SK-N-MC (cell line): ENCODE results near the gene EPHA3.

Experiments
- DNase-seq: peaks from one replicate; pipeline ENCODE4 v3.0.0-alpha.2; 2011; ENCODE audit warnings: low read depth, low spot score
- H3K27ac ChIP-seq: fragments of 200-600 bp; sonication (generic); 2 replicates; pipeline ENCODE4 v1.5.1; 2016; ENCODE audit warnings: mixed run types
- H3K36me3 ChIP-seq: fragments of 200-600 bp; sonication (generic); 2 replicates; pipeline ENCODE4 v1.6.1; 2017; ENCODE audit warnings: antibody characterized with exemption, low read length, mixed read lengths; ENCODE audit not compliant: insufficient read depth
- H3K4me3 ChIP-seq: fragments of 200-600 bp; sonication (generic); 2 replicates; pipeline ENCODE4 v1.5.1; 2016
- H3K9ac ChIP-seq: fragments of 200-600 bp; sonication (generic); 2 replicates; pipeline ENCODE4 v1.8.0; 2017; ENCODE audit warnings: mixed run types, mixed read lengths; ENCODE audit not compliant: insufficient read length
- H3K9me3 ChIP-seq: fragments of 200-600 bp; sonication (generic); 2 replicates; pipeline ENCODE4 v1.6.1; 2017; ENCODE audit warnings: low read depth, mild to moderate bottlenecking, antibody characterized with exemption, low read length, moderate library complexity, mixed read lengths
- EZH2 ChIP-seq: fragments of 200-600 bp; sonication (generic); IDR thresholded peaks from one replicate; pipeline ENCODE4 v1.6.1; 2017; ENCODE audit warnings: antibody characterized with exemption
- FOXP2 ChIP-seq: optimal IDR thresholded peaks from 2 replicates; pipeline ENCODE3; 2011; ENCODE audit warnings: mild to moderate bottlenecking, moderate library complexity; ENCODE audit not compliant: insufficient read depth; ENCODE audit errors: extremely low read length, control extremely low read depth
- POLR2AphosphoS5 ChIP-seq: IDR thresholded peaks from 2 replicates; pipeline ENCODE4 v1.6.1; 2012; ENCODE audit warnings: mild to moderate bottlenecking, low read depth, low read length, borderline replicate concordance

The EPHA3 gene

DNA sequence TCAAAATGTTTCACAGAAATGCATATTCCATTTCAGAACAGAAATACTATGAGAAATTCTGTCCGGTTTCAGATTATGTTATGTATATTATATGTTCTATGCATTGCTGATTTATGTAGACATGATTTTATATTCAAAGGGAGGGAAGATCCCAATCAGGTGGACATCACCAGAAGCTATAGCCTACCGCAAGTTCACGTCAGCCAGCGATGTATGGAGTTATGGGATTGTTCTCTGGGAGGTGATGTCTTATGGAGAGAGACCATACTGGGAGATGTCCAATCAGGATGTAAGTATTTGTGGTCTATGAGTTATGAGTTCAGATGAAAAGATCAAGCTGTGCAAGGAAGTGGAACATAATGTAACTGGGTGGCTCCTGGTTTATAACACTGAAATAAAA, 341.7 kb downstream of the EPHA3 start:
- Histone ChIP-seq H3K4me3 (no peak overlapping the region), H3K36me3 (peaks cover 23% of the 10 kb centered on the region), H3K27ac (no peak overlapping the region), H3K9ac (no peak overlapping the region), H3K9me3 (no peaks in the 10 kb centered on the region; the same call in 1 of the 2 replicates)
- TF ChIP-seq FOXP2 (no peak), POLR2AphosphoS5 (no peak)
- no peak for DNase-seq

DNA sequence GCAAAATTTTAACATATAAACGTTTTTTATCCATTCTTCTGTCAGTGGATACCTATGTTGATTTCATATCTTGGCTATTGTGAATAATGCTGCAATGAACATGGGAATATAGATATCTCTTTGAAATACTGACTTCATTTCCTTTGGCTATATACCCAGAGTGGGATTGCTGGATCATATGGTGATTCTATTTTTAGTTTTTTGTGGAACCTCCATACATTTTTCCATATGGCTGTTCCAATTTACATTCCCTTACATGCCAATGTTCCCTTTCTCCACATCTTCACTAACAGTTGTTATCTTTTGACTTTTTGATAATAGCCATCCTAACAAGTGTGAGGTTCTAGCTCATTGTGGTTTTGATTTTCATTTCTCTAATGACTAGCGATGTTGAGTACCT, 344.6 kb downstream of the EPHA3 start:
- TF ChIP-seq EZH2 (no peak), POLR2AphosphoS5 (no peak), FOXP2 (no peak)
- H3K27ac ChIP-seq = no peak overlapping the region
- peaks cover 35% of the 10 kb centered on the region for H3K36me3 ChIP-seq

DNA sequence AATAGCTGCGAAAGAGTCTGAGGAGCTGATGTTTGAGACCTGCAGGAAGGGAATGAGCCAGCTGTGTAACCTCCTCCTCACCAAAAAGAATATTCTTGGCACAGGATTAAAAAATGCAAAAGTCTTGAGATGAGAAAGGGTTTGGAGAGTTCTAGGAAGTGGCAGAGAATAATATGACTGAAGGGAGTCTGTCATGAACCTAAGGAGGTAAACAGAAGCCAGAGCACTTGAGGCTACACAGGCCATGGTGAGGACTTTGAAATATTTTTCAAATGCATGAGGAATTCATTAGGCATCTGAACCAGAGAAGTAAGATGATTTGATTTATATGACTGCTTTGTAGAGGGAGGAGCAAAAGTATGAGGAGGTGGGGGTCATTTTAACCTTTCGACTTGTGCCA, 347.8 kb downstream of the EPHA3 start:
- TF ChIP-seq FOXP2 (no peak), EZH2 (no peak), POLR2AphosphoS5 (no peak)
- H3K36me3 ChIP-seq = peaks cover 31% of the 10 kb centered on the region

More for the DNA sequence above, 344.6 kb downstream of the EPHA3 start:
- no peaks in the 10 kb centered on the region; the same call in 1 of the 2 replicates for H3K9me3 ChIP-seq
- no peak for DNase-seq
- no peak overlapping the region for H3K4me3 ChIP-seq
- no peak overlapping the region for H3K9ac ChIP-seq

DNA sequence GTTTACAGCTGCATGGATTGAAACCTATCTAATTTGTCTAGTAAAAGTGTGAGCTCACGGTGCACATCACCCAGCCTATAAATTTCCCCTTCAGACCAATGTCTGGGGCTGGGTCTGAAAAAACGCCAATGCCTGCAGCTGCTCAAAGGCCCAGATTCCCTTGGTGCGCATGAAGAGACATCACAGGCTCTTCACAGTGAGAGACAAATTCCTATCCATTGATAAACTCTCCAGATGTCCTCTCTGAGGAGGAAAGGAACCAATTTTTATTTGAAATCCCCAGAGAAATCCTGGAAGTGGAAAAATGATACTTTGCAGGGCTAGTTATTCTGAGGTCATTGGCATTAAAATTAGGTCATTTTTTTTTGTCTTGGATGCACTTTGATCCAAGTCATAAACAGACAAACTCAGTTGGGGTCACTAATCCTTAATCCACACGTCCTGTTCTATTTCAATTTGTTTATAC, 360.5 kb downstream of the EPHA3 start:
- Histone ChIP-seq H3K4me3 (no peak overlapping the region), H3K36me3 (peaks cover 9% of the 10 kb centered on the region; the same call in 1 of the 2 replicates), H3K27ac (no peak overlapping the region), H3K9me3 (no peaks in the 10 kb centered on the region), H3K9ac (no peak overlapping the region)
- TF ChIP-seq EZH2 = no peak
- no peak for TF ChIP-seq FOXP2
- TF ChIP-seq POLR2AphosphoS5 = no peak
- DNase-seq = no peak

More for the DNA sequence above, 347.8 kb downstream of the EPHA3 start:
- no peak for DNase-seq
- Histone ChIP-seq H3K27ac (peak overlapping the region; percentile 39), H3K9me3 (no peaks in the 10 kb centered on the region), H3K4me3 (no peak overlapping the region), H3K9ac (no peak overlapping the region)

DNA sequence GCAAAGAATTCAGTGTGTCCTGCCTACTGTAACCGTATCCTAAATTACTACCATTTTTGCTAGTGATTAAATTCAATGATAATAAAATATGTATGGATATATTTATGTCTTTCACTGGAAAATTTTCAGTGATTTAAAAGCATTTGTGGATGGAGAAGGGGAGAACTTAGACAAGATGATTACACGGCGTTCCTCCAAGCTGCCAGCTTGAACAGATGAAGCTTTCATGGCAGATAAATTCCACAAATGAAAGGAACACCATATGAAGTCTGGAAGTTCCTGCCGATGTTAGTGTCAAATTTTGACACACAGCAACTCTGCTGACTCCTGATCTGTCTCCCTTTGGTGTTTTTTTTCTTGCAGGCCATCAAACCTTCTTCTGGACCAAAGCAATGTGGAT, 364.7 kb downstream of the EPHA3 start:
- Histone ChIP-seq H3K27ac (no peak overlapping the region), H3K4me3 (no peak overlapping the region), H3K9ac (no peak overlapping the region), H3K9me3 (no peaks in the 10 kb centered on the region), H3K36me3 (peaks cover 14% of the 10 kb centered on the region; the same call in 1 of the 2 replicates)
- no peak for DNase-seq
- TF ChIP-seq EZH2 (no peak), POLR2AphosphoS5 (no peak), FOXP2 (no peak)

DNA sequence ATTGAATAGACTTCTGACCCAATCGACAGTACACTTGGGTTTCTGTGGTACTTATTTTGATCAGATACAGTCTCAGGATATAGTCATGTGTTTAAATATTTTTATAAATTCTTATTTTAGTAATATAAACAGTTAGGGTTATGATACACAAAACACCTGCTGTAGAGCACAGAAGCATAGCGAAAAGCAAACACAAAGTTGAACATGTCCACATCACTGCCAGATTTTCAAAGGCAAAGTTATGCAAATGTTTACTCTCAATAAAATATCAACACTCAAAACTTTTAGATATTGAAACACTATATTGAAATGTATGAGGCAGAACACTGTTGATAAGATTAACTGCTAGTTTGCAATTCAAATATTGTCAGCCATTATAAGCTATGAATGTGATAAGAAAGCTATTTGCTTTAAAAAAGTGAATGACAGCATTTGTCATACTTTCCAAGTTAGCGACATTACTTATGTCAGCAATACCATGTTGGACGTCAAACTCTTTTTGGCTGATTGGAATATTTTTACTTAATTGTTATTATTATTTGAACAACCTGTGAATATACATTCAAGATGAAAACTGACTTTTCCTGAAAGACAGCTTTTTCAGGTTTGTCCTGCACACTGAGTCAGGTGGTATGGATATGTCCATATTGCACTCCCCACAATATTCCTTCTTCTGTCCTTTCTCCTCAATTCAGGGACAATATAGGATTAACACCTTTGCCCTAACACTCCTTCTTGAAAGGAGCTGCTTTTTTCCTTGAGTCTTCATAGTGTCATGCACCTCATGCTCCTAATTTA, 367.1 kb downstream of the EPHA3 start:
- Histone ChIP-seq H3K4me3 (no peak overlapping the region), H3K9me3 (no peaks in the 10 kb centered on the region), H3K9ac (no peak overlapping the region), H3K36me3 (peaks cover 21% of the 10 kb centered on the region; the same call in 1 of the 2 replicates), H3K27ac (no peak overlapping the region)
- DNase-seq = no peak
- TF ChIP-seq EZH2 (no peak), POLR2AphosphoS5 (no peak), FOXP2 (no peak)

DNA sequence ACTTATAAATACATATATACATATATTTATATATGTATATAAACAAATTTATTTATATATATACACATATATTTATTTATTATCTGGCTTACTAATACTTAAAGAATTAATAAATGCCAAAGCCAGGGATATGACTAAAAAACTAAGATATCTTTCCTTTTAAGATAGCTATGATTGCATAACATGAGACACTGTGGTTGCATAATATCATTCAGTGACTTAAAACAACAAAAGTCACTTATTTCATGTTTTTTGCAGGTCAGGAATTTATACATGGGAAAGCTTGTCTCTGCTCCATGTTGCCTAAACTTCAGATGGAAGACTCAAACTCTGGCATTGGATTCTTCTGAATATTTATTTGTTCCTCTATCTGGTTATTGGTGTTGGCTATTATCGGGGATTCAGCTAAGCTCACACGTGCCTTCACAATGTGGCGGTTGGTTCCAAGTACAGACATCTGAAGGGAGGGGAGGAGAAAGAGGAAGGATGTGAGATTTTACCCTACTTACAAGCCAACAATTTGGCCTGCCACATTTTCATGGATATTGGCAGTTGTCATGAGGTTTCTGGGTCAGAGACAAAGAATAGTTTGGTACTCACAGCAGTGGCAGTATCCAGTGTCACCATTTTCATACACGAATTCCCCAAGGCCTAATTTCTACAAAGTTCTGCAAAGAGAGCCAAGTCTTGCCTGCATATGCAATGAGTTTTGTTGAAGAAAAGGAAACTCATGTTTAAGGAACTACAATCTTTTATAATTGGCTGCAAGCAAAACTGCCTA, 381.6 kb downstream of the EPHA3 start:
- H3K9ac ChIP-seq = no peak overlapping the region
- H3K4me3 ChIP-seq = no peak overlapping the region
- no peak for DNase-seq
- no peaks in the 10 kb centered on the region for H3K36me3 ChIP-seq
- peak overlapping the region; percentile 40; the same call in 1 of the 2 replicates for H3K27ac ChIP-seq
- TF ChIP-seq EZH2 (no peak), FOXP2 (no peak)
- H3K9me3 ChIP-seq = no peaks in the 10 kb centered on the region; the same call in 1 of the 2 replicates

DNA sequence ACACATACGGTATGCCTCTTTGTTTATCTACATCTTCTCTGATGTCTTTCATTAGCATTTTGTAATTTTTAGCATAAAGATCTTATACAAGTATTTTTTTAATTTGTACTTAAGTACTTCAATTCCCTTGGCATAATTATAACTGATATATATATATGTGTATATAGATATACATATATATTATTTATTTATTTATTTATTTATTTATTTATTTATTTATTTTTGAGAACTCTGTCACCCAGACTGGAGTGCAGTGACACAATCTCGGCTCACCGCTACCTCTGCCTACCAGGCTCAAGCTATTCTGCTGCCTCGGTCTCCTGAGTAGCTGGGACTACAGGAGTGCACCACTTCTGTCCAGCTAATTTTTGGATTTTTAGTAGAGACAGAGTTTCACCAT, 382.7 kb downstream of the EPHA3 start:
- TF ChIP-seq EZH2 = no peak
- TF ChIP-seq POLR2AphosphoS5 = no peak
- no peak for TF ChIP-seq FOXP2
- H3K27ac ChIP-seq = no peak overlapping the region
- no peaks in the 10 kb centered on the region for H3K36me3 ChIP-seq
- H3K9ac ChIP-seq = no peak overlapping the region
- DNase-seq = no peak
- no peaks in the 10 kb centered on the region; the same call in 1 of the 2 replicates for H3K9me3 ChIP-seq
- no peak overlapping the region for H3K4me3 ChIP-seq
